Measurements from ENCODE around the gene RORC.

- TF ChIP-seq CTCF (IDR thresholded peaks at IDR 0.05) (no peak), POLR2AphosphoS5 (IDR thresholded peaks at IDR 0.05) (no peak)
Observed at GRCh38 chr1:151838222-151839081, 6.8 kb upstream of the RORC start.
